ENCODE data around the gene LDLRAD2.

- TF ChIP-seq, protein P1, sequence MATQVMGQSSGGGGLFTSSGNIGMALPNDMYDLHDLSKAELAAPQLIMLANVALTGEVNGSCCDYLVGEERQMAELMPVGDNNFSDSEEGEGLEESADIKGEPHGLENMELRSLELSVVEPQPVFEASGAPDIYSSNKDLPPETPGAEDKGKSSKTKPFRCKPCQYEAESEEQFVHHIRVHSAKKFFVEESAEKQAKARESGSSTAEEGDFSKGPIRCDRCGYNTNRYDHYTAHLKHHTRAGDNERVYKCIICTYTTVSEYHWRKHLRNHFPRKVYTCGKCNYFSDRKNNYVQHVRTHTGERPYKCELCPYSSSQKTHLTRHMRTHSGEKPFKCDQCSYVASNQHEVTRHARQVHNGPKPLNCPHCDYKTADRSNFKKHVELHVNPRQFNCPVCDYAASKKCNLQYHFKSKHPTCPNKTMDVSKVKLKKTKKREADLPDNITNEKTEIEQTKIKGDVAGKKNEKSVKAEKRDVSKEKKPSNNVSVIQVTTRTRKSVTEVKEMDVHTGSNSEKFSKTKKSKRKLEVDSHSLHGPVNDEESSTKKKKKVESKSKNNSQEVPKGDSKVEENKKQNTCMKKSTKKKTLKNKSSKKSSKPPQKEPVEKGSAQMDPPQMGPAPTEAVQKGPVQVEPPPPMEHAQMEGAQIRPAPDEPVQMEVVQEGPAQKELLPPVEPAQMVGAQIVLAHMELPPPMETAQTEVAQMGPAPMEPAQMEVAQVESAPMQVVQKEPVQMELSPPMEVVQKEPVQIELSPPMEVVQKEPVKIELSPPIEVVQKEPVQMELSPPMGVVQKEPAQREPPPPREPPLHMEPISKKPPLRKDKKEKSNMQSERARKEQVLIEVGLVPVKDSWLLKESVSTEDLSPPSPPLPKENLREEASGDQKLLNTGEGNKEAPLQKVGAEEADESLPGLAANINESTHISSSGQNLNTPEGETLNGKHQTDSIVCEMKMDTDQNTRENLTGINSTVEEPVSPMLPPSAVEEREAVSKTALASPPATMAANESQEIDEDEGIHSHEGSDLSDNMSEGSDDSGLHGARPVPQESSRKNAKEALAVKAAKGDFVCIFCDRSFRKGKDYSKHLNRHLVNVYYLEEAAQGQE (IDR thresholded peaks at IDR 0.05) = no peak
- TF ChIP-seq CTCF (IDR thresholded peaks at IDR 0.05; ENCODE audit: low read depth, low read length, missing input control) (no peak), FOXA1 (IDR thresholded peaks at IDR 0.05) (no peak), RXRA (IDR thresholded peaks at IDR 0.05) (no peak), TAF1 (conservative IDR thresholded peaks at IDR 0.05) (no peak)
- TF ChIP-seq, protein P2, sequence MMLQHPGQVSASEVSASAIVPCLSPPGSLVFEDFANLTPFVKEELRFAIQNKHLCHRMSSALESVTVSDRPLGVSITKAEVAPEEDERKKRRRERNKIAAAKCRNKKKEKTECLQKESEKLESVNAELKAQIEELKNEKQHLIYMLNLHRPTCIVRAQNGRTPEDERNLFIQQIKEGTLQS (IDR thresholded peaks at IDR 0.05) = no peak
Observed at GRCh38 chr1:21864730-21865129, 52.7 kb downstream of the LDLRAD2 start.
